HG03196 (cell line): ENCODE results near the gene TOR4A.
"Not testable (repeated sequence)": the region's sequence is repeated elsewhere in the genome, so short reads cannot be mapped to it uniquely, and the experiment has no call there.

ENCODE experiments used
- ATAC-seq: cut with Tn5 transposase; IDR thresholded peaks from one replicate; pipeline ENCODE4 v1.9.1; 2021; ENCODE audit not compliant: unreplicated experiment

TOR4A gene

DNA sequence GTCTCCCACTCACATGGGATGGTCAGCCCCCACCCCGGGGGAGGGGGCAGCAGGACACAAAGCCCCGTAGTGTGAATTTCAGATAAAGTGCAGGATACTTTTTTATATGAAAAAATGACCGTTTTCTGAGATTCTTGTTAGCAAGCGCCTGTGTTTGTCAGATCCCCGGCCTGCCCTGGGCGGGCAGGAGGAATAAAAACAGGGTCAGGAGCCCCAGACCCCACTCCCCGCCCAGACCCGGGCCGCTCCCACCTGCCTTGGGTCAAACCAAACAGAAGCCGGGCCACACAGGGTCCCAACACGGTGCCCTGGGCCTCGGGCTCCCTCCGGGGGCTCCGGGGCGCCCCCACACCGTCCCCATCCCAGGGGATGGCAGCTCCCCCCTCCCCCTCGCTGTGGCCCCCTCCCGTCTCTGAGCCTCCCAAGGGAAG is 38.1 kb downstream of the TOR4A start:
- ATAC-seq, result no peak

DNA sequence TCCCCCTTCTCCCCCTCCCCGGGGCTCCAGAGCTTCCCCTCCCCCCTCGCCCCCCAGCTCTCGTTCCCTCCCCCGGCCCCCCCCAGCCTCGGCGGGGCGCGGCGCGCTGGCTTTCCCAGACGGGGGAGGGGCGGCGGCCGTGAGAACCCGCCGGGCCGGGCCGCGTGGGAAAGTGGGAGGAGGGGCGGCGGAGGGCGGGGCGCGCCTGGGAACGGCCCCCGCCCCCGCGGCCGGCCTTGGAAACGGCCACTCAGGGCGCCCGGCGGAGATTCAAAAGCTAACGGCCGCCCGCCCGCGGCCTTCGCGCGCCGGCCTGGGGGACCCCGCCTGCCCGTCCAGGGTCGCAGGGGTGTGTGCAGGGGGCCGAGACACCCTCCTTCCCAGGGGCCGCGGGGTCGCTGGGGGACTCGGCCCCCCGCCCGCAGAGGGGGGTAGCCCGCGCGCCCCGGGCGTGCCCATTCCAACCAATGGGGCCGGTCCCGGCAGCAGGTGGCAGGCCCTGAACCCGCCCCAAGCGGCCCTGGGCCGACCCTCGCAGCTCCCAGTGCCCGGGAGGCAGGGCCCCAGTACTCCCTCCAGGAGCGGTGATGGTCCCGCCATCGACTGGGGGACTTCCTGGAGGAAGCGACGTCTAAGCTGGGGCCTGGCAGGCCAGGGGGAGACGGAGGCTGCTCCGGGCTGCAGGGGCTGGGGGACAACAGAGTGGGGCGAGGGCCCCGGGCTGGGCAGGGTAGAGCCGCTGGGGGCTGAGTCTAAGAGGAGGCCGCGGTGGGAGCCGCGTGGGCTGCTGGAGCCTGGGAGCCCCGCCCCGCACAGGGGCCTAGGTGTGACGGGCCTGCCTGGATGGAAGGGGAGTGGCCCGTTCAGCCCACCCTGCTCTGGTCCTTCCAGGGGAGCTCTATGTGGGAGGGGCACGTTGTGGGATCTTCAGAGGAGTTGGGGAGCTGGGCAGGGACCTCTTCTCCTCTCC is 38.8 kb downstream of the TOR4A start:
- no peak for ATAC-seq

DNA sequence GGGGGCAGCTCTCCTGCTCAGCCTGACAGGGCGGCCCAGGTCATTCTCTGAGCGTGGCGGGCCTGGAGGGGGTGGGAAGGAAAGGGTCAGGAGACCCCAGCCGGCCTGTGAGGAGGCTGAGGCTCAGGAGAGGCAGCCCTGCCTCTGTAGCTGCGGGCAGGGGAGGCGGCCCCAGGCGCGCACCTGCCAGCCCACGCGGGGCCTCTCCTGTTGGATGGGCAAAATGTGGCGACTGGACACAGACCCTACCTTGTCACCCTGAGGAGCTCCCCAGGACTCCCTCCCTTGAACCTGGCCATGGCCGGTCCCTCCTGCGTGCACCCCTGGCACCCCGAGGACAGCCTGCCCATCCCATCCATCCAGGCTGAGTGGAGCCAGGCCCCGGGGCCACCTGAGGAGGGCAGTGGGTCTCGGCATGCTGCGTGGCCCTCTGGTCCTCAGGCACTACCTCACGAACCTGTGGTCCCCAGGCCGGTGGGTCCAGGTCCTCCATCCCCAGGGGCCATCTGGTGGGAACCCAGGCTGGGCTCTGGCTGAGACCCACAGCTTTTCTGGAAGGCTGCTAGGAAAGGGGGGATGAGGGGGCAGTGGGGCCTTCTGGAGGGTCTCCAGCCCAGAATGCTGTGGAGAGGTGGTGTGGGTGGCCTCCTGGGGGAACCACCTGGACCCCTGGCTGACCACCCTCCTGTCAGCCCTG is 39.6 kb downstream of the TOR4A start:
- ATAC-seq, result no peak

GRCh38 chr9:137317718-137318511 is 40.4 kb downstream of the TOR4A start:
- ATAC-seq, result no peak

DNA sequence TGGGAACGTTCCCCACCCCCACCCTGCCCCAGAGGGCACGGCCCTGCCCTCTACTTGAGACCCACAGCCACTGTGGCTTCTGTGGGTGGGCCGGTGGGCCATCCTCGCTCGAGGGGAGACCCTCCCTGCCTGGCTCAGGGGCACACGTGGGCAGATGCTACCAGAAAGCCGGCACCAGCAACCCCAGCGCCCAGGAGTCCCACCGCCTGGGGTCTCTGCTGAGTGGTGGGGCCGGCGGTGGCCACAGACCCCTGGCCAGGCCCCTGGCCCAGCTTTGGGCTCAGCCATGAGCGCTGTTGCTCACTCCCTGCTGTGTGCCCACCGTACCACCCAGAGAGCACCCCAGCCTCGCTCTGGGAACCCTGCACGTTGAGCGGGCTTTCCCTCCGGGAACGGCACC is 41.1 kb downstream of the TOR4A start:
- no peak for ATAC-seq

GRCh38 chr9:137319011-137319738 is 41.6 kb downstream of the TOR4A start:
- no peak for ATAC-seq

GRCh38 chr9:137319739-137320551 is 42.4 kb downstream of the TOR4A start:
- no peak for ATAC-seq

- ATAC-seq, result no peak
These were observed 43.2 kb downstream of the TOR4A start for GRCh38 chr9:137320555-137321384.

- no peak for ATAC-seq
These were observed 44.3 kb downstream of the TOR4A start for GRCh38 chr9:137321726-137322361.

- ATAC-seq, result no peak
These were observed 46.2 kb downstream of the TOR4A start for GRCh38 chr9:137323531-137324331.

- no peak for ATAC-seq
These were observed 47.6 kb downstream of the TOR4A start for GRCh38 chr9:137325124-137325523.

DNA sequence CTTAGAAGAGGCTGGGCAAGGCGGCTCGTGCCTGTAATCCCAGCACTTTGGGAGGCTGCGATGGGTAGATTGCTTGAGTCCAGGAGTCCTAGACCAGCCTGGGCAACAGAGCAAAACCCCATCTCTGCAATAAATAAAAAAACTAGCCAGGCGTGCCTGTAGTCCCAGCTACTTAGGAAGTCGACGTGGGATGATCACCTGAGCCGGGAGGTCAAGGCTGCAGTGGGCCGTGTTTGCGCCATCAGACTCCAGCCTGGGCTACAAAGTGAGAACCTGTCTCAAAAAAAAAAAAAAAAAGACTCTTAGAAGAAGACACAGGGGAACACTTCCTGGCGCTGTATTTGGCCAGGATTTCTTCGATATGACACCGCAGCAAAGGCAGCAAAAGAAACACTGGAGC is 48.3 kb downstream of the TOR4A start:
- ATAC-seq, result no peak

DNA sequence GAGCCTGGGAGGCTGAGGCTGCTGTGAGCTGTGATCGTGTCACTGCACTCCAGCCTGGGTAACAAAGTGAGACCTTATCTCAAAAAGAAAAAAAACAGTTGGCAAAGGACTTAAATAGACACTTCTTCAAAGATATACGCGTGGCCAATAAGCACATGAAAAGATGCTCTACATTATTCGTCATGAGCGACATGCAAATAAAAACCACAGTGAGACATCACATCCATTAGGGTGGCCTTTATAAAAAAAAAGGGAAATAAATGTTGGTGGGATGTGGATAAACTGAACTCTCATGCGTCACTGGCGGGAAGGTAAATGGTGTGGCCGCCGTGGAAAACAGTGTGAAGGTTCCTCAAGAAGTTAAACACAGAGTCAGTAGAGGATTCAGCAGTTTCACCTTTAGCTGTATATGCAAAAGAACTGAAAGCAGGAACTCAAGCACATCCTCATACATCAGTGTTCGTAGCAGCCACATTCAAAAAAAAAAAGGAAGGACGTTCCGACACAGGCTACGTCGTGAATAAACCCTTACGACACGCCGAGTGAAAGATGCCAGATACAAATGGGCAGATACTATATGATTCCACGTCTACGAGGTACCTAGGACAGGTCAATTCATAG is 49.0 kb downstream of the TOR4A start:
- peak; percentile 64 for ATAC-seq

DNA sequence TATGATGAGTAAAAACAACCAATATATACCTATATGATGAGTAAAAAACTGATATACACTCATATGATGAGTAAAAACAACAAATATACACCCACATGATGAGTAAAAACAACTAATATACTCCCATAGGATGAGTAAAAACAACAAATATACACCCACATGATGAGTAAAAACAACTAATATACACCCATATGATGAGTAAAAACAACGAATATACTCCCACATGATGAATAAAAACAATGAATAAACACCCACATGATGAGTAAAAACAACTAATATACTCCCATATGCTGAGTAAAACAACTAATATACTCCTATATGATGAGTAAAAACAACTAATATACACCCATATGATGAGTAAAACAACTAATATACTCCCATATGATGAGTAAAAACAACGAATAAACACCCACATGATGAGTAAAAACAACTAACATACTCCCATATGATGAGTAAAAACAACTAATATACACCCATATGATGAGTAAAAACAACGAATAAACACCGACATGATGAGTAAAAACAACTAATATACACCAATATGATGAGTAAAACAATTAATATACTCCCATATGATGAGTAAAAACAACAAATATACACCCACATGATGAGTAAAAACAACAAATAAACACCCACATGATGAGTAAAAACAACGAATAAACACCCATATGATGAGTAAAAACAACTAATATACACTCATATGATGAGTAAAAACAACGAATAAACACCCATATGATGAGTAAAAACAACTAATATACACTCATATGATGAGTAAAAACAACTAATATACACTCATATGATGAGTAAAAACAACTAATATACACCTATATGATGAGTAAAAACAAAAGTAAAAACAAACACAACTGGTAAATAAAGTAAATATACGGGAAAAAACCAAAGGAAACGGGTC is 50.4 kb downstream of the TOR4A start:
- not testable (repeated sequence) for ATAC-seq

DNA sequence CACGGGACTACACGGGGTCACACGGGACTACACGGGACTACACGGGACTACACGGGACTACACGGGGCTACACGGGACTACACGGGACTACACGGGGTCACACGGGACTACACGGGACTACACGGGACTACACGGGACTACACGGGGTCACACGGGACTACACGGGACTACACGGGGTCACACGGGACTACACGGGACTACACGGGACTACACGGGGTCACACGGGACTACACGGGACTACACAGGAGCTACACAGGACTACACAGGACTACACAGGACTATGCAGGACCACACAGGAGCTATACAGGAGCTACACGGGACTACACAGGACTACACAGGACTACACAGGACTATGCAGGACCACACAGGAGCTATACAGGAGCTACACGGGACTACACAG is 52.1 kb downstream of the TOR4A start:
- ATAC-seq, result not testable (repeated sequence)

GRCh38 chr9:137330689-137331088 is 53.2 kb downstream of the TOR4A start:
- ATAC-seq, result no peak
